ENCODE measurements around the gene TMEM163.
"Not testable (repeated sequence)": the region's sequence is repeated elsewhere in the genome, so short reads cannot be mapped to it uniquely, and the experiment has no call there.

Gene TMEM163

GRCh38 chr2:134657650-134658250 is 61.0 kb downstream of the TMEM163 start:
- Histone ChIP-seq H3K4me3 (no peak overlapping the region), H3K27me3 (ENCODE audit: low read depth) (no peaks in the 10 kb centered on the region), H3K4me1 (no peaks in the 10 kb centered on the region), H3K36me3 (replicated peaks) (no peaks in the 10 kb centered on the region), H3K9me3 (no peaks in the 10 kb centered on the region)
- in situ Hi-C loops (cut with MboI; ENCODE audit: low sequenced_read_pairs) = no loop called here
- peak in 1 of 2 experiments; percentile 55 for DNase-seq (ENCODE audit: low spot score in 2 of 2)

GRCh38 chr2:134656391-134656790 is 62.4 kb downstream of the TMEM163 start:
- H3K4me1 ChIP-seq; H3K4me3 ChIP-seq; H3K36me3 ChIP-seq (replicated peaks); in situ Hi-C loops (cut with MboI; ENCODE audit: low sequenced_read_pairs); H3K27me3 ChIP-seq (ENCODE audit: low read depth); DNase-seq (ENCODE audit: low spot score in 2 of 2); H3K9me3 ChIP-seq: not testable (repeated sequence)

DNA sequence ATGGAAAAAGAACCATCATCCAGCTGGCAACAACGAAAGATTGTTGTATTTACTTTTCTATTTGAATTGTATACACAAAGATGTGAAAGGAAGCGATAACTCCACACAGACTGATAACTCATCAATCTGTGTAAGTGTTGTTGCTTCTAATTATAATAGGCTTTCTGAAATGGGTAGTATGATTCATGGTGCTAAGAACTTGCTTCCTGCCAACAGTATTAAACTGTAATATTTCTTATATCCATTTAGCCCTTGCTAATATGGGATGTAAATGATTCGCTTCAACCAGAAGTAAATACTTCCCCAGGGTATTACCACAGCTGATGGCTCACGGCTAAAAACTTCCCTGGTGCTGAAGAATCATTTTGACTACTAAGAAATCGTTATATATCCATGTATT is 70.2 kb downstream of the TMEM163 start:
- in situ Hi-C loops (cut with MboI; ENCODE audit: low sequenced_read_pairs) = no loop called here
- Histone ChIP-seq H3K4me1 (no peaks in the 10 kb centered on the region), H3K9me3 (no peaks in the 10 kb centered on the region), H3K4me3 (no peak overlapping the region), H3K27me3 (ENCODE audit: low read depth) (no peaks in the 10 kb centered on the region), H3K36me3 (replicated peaks) (no peaks in the 10 kb centered on the region)
- no peak for DNase-seq (ENCODE audit: low spot score in 2 of 2)

GRCh38 chr2:134647607-134648256 is 71.1 kb downstream of the TMEM163 start:
- H3K9me3 ChIP-seq = no peaks in the 10 kb centered on the region
- DNase-seq (ENCODE audit: low spot score in 2 of 2) = no peak
- no peaks in the 10 kb centered on the region for H3K4me1 ChIP-seq
- no peaks in the 10 kb centered on the region for H3K27me3 ChIP-seq (ENCODE audit: low read depth)
- in situ Hi-C loops (cut with MboI; ENCODE audit: low sequenced_read_pairs) = no loop called here
- H3K4me3 ChIP-seq = no peak overlapping the region
- H3K36me3 ChIP-seq (replicated peaks) = no peaks in the 10 kb centered on the region

GRCh38 chr2:134642938-134643337 is 75.9 kb downstream of the TMEM163 start:
- H3K27me3 ChIP-seq (ENCODE audit: low read depth) = no peaks in the 10 kb centered on the region
- no peaks in the 10 kb centered on the region for H3K36me3 ChIP-seq (replicated peaks)
- no peak overlapping the region for H3K4me3 ChIP-seq
- DNase-seq (ENCODE audit: low spot score in 2 of 2) = no peak
- no peaks in the 10 kb centered on the region for H3K9me3 ChIP-seq
- in situ Hi-C loops (cut with MboI; ENCODE audit: low sequenced_read_pairs) = no loop called here
- no peaks in the 10 kb centered on the region for H3K4me1 ChIP-seq

DNA sequence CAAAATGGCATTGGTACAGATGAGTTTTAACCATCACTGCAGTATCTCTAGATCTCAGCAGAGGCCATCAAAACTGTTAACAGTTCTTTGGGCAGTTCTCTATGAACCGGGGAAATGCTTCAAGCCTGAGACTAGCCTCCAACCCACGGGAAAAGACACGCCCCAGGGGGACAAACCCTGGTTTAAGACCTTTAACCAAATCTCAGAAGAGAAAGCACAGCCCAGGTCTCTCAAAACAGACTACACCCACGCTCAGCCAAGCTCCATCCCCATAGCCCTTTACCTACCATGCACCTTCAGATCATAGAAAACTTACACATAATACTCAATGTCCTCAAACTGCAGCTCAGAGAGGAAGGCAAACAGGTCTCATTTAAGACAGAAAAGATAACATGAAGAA is 78.3 kb downstream of the TMEM163 start:
- in situ Hi-C loops (cut with MboI; ENCODE audit: low sequenced_read_pairs) = no loop called here
- Histone ChIP-seq H3K36me3 (replicated peaks) (no peaks in the 10 kb centered on the region), H3K4me1 (no peaks in the 10 kb centered on the region), H3K27me3 (ENCODE audit: low read depth) (no peaks in the 10 kb centered on the region), H3K4me3 (no peak overlapping the region), H3K9me3 (no peaks in the 10 kb centered on the region)
- no peak for DNase-seq (ENCODE audit: low spot score in 2 of 2)

DNA sequence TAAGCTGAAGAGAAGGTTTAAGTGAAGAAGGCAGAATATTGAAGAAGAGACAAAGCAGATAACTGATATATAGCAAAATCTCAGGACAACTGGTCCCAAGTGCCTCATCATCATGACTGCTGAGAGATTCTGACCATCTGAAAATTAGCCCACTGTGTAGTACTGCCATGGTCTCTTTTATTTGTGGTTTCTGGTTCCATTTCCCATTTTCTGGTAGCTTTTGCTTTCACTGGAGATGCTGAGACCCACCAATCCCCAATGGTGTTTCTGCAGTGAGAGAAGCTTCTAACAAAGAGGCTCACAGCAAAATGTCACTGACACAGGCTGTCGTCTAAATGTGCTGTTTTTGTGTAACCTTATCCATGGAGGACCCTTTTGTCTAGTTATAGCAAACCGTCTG is 79.5 kb downstream of the TMEM163 start:
- in situ Hi-C loops (cut with MboI; ENCODE audit: low sequenced_read_pairs) = no loop called here
- H3K4me1 ChIP-seq = no peaks in the 10 kb centered on the region
- no peak for DNase-seq (ENCODE audit: low spot score in 2 of 2)
- no peaks in the 10 kb centered on the region for H3K27me3 ChIP-seq (ENCODE audit: low read depth)
- no peak overlapping the region for H3K4me3 ChIP-seq
- H3K9me3 ChIP-seq = no peaks in the 10 kb centered on the region
- no peaks in the 10 kb centered on the region for H3K36me3 ChIP-seq (replicated peaks)

DNA sequence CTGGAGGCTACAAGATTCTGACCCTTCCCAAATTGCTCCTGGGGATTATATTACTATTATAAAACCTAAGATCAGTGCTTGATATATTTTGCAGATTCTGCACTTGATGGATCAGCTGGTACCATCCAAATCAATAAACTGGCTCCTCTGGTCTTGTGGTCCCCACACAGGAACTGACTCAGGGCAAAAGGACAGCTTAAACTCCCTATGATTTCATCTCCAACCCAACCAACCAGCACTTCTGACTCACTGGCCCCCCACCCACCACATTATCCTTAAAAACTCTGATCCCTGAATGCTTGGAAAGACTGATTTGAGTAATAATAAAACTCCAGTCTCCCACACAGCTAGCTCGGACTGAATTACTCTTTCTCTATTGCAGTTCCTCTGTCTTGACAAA is 82.1 kb downstream of the TMEM163 start:
- Histone ChIP-seq H3K9me3 (no peaks in the 10 kb centered on the region), H3K36me3 (replicated peaks) (no peaks in the 10 kb centered on the region), H3K4me3 (no peak overlapping the region), H3K27me3 (ENCODE audit: low read depth) (no peaks in the 10 kb centered on the region), H3K4me1 (no peaks in the 10 kb centered on the region)
- DNase-seq (ENCODE audit: low spot score in 2 of 2) = no peak
- in situ Hi-C loops (cut with MboI; ENCODE audit: low sequenced_read_pairs) = no loop called here

- no peak for DNase-seq (ENCODE audit: low spot score in 2 of 2)
- no peak overlapping the region for H3K4me3 ChIP-seq
- in situ Hi-C loops (cut with MboI; ENCODE audit: low sequenced_read_pairs) = no loop called here
- H3K4me1 ChIP-seq = no peaks in the 10 kb centered on the region
- no peaks in the 10 kb centered on the region for H3K36me3 ChIP-seq (replicated peaks)
- no peaks in the 10 kb centered on the region for H3K27me3 ChIP-seq (ENCODE audit: low read depth)
- no peaks in the 10 kb centered on the region for H3K9me3 ChIP-seq
Observed at GRCh38 chr2:134634054-134634753, 84.6 kb downstream of the TMEM163 start.

- no peak overlapping the region for H3K4me3 ChIP-seq
- no peaks in the 10 kb centered on the region for H3K9me3 ChIP-seq
- H3K4me1 ChIP-seq = no peaks in the 10 kb centered on the region
- in situ Hi-C loops (cut with MboI; ENCODE audit: low sequenced_read_pairs) = no loop called here
- H3K27me3 ChIP-seq (ENCODE audit: low read depth) = no peaks in the 10 kb centered on the region
- H3K36me3 ChIP-seq (replicated peaks) = no peaks in the 10 kb centered on the region
- DNase-seq (ENCODE audit: low spot score in 2 of 2) = no peak
Observed at GRCh38 chr2:134630504-134631159, 88.2 kb downstream of the TMEM163 start.

- no peak for DNase-seq (ENCODE audit: low spot score in 2 of 2)
- H3K4me1 ChIP-seq = no peaks in the 10 kb centered on the region
- in situ Hi-C loops (cut with MboI; ENCODE audit: low sequenced_read_pairs) = no loop called here
- H3K9me3 ChIP-seq = no peaks in the 10 kb centered on the region
- H3K27me3 ChIP-seq (ENCODE audit: low read depth) = no peaks in the 10 kb centered on the region
- H3K36me3 ChIP-seq (replicated peaks) = no peaks in the 10 kb centered on the region
- H3K4me3 ChIP-seq = no peak overlapping the region
Observed at GRCh38 chr2:134628453-134628852, 90.3 kb downstream of the TMEM163 start.

- Histone ChIP-seq H3K4me1 (no peaks in the 10 kb centered on the region), H3K4me3 (no peak overlapping the region), H3K9me3 (no peaks in the 10 kb centered on the region), H3K36me3 (replicated peaks) (no peaks in the 10 kb centered on the region), H3K27me3 (ENCODE audit: low read depth) (no peaks in the 10 kb centered on the region)
- no peak for DNase-seq (ENCODE audit: low spot score in 2 of 2)
- in situ Hi-C loops (cut with MboI; ENCODE audit: low sequenced_read_pairs) = no loop called here
Observed at GRCh38 chr2:134626781-134627180, 92.0 kb downstream of the TMEM163 start.

GRCh38 chr2:134625311-134625710 is 93.5 kb downstream of the TMEM163 start:
- Histone ChIP-seq H3K9me3 (no peaks in the 10 kb centered on the region), H3K36me3 (replicated peaks) (no peaks in the 10 kb centered on the region), H3K4me1 (no peaks in the 10 kb centered on the region), H3K27me3 (ENCODE audit: low read depth) (no peaks in the 10 kb centered on the region), H3K4me3 (no peak overlapping the region)
- DNase-seq (ENCODE audit: low spot score in 2 of 2) = no peak
- in situ Hi-C loops (cut with MboI; ENCODE audit: low sequenced_read_pairs) = no loop called here

DNA sequence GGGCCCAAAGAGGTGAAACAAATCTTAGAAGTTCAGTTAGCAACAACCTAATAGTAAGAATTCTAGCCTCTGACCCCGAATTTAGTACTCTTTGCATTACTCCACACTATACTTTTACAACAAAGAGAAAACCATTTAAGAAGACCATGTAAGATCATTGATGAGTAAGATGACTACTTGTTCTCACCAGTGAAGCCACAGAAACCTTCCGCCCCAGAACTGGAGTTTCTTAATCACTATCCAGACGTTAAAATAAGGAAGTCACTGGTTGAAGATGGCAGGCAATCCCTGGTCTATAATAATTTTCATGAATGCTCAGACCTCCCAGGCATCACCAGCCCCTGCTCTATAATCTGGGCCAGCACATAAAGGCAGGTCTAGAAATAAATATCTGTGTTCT is 95.0 kb downstream of the TMEM163 start:
- no peaks in the 10 kb centered on the region for H3K27me3 ChIP-seq (ENCODE audit: low read depth)
- in situ Hi-C loops (cut with MboI; ENCODE audit: low sequenced_read_pairs) = no loop called here
- H3K4me3 ChIP-seq = no peak overlapping the region
- peaks cover 4% of the 10 kb centered on the region; the same call in 1 of the 2 replicates for H3K9me3 ChIP-seq
- H3K36me3 ChIP-seq (replicated peaks) = no peaks in the 10 kb centered on the region
- no peaks in the 10 kb centered on the region for H3K4me1 ChIP-seq
- no peak for DNase-seq (ENCODE audit: low spot score in 2 of 2)
